Activated CD4-positive, CD25-positive, alpha-beta regulatory T cell treated with anti-CD3 and anti-CD28 coated beads, Interleukin-2, amount 50 U/mL, for 16 hours (primary cell): ENCODE results near the gene TJP3.

ENCODE experiments used
- DNase-seq: peaks from one replicate; pipeline ENCODE4 v3.0.0-alpha.2; 2020; ENCODE audit warnings: low read depth, low spot score

Gene TJP3

DNA sequence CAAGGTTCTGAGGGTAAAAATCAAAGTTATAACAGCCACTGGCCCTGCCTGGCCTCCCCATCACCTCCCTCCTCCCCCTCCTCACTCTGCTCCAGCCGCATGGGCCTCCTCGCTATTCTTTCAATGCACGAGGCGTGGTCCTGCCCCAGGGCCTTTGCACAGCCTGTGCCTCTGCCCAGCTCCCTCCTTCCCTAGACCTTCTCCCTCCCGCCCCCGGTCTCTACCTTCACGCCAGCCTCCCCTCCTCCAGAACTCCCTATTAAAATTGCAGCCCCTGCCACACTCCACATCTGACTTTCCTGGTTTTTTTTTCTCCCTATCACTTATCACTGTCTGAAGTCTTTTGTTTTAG is 60.5 kb downstream of the TJP3 start:
- DNase-seq, result no peak

DNA sequence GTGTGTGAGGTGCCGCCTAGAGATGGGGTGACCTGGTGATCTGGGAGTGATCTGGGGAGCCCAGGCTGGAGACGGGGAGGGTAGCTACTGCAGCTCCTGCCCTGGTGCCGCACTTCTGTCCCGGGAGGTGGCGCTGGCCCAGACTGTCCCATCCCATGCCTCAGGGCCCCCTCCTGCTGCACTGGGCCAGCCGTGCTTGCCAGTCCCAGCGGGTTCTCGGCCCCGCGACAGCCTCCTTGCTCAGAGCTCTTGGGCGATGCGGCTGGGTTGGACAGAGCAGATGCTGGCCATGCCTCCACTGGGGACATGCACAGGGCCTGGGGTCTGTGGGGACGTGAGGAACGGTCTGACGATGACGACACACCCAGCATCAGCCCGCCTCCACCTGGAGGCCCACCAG is 61.3 kb downstream of the TJP3 start:
- DNase-seq, result no peak

DNA sequence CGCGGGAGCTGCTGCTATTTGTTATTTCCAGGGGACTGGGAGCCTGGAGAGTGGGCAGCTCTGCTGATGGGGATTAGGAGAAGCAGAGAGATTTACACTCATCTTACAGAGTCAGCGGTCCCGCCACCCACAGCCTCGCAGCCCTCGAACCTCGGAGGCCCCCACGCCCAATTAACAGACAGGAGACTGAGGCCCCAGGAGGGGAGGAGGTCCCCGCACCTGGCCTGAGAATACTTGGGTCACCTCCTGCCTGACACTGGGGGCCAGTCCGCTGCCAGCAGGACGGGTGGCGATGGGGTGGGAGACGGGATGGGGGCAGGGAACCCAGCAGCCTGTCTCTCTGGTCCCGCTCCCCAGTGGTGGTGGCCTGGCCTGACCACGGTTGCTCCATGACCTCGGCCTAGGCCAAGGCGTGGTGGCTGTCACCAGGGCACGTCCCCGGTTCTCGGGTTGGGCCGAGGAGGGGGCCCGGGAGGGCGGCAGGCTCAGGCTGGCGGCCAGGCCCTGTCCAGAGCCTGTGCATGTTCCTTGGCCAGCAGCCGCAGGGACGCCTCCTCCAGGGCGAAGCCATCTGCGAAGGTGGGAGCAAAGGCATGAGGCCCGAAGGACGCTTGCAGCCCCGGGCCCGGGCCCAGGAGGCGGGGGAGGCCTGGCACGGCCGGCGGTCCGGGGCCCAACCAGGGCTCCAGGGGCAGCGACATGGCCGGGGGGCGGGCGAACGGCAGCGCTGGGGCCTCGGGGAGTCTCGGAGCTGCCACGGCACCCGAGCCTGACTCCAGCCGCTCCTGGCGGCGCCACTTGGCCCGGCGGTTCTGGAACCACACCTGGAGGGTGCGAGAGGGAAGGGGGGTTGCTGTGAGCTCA is 62.2 kb downstream of the TJP3 start:
- DNase-seq, result no peak

DNA sequence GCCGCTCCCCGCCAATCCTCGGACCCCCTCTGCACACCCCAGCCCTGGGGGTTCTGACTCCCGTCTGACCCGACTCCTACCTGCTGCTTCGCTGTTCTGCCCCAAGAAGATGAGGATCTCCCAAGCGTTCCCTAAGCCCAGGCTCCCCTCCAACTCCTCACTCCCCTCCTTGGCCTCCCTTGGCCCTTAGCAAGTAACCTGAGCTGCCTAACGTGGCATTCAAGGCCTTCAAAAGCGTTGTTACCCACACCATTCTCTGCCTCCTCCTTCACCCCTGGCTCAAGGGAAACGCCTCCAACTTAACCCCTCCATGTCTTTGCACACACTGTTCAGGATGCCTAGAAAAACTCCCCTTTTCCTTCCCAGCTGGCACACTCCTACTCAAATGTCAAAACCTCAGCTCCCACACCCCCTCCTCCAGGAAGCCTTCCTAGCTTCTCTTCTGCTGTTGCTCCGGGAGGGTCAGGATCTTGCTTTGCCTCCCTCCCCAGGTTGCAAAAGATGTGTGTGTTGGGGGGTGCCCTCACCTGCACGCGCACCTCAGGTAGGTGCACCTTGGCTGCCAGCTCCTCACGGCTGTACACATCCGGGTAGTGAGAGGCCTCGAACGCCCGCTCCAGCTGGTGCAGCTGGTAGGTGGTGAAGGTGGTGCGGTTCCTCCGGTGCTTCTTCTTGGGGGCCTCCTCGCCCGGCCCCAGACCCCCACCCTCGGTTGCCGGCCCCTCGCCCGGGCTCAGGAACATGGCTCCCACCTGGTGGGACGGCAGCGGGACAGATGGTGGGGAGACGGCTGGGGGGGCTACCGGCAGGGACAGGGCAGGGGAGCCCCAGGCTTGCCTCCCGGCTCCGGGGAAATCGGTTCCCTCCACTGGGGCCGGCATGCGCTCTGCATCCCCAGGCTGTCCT is 63.1 kb downstream of the TJP3 start:
- no peak for DNase-seq

DNA sequence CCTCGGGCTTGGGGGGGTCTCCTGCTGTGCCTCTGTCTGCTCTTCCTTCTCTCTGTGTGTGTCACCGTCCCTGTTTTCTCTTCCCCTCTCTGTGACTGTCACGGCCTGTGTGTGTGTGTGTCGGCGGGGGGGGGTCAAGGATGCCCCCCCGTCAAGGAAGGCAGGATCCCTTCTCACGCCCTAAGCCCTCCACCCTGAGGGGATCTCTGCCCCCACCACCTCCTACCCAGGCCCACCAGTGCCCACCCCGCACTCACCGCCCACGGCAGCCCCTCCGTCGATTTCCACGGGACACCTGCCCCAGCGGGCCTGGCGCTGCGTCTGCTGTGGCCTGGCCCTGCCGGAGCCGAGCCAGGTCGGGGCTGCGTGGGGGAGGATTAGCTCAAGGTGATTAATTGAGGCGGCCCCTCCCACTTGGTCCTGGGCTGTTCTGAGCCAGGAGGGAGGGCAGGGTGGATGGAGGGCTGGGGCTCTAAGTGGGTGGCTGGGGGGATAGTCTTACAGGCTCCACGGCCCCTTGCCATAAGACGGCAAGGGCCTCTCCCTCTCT is 63.8 kb downstream of the TJP3 start, which contains the start of gene RAX2:
Gene RAX2 (minus strand): TSS at position 323 of the 550 bp plus-strand sequence. CDS start 486 bp downstream, outside the sequence.
- no peak for DNase-seq

DNA sequence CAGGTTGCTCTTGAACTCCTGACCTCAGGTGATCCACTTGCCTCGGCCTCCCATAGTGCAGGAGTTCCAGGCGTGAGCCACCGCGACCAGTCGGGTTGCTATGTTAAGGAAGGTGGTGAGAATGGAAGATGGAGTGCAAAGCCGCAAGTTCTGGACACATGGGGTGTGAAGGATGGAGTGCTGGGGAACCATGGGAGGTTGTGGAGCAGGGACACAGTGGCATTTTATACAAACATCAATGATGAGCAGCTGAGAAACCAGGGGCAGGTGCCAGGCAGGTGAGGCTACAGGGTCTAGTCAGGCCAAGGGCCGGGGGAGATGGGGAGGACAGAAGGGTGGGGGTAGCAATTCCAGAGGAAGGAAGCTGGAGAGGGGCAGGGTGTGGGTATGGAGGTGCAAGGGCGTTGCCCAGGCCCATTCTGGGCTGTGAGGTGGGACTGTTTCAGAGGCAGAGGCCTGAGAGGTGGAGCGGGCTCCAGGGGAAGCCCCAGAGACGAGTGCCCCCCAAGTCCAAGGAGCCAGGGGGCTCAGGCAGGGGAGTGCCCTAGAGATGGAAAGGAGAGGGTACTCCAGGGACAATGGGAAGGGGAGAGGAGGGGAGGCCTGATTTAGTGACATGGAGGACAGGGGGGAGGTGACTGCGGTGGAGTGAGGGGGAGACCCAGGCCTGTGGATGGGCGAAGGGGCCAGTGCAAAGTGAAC is 65.8 kb downstream of the TJP3 start:
- DNase-seq, result no peak

DNA sequence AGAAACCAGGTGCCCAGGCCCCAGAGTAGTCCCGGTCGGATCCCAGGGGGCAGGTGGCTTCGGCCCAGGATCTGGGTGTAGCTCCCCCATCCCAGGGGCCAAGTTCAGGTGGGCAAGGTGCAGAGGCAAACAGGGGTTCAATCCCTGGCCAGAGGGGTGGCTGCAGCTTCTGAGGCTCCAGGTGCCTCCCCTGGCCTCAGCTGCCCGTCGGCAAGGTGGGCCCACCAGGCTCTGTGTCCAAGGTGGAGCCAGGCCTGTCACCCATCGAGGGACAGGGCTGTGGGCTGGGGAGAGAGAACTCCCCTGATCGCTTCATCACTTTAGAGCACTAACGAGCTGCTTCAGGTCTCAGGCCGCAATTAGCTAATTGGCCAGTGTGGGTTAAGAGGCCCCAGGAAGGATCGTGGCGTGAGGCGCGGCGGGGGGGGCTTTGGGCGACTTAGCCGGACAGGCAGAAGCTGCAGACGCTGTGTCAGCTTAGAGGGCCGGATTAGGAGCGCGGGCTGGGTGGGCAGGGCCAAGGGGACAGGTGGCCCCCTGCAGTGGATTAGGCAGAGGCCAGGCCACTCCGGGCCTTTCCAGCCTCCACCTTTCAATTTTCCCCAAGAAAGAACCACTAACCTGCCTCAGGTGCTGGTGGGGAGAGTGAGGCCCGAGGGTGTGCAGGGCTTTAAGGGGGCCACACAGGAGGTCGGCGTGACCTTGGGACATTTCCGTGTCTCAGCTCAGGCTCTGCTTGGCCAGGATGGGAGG is 66.6 kb downstream of the TJP3 start:
- no peak for DNase-seq

DNA sequence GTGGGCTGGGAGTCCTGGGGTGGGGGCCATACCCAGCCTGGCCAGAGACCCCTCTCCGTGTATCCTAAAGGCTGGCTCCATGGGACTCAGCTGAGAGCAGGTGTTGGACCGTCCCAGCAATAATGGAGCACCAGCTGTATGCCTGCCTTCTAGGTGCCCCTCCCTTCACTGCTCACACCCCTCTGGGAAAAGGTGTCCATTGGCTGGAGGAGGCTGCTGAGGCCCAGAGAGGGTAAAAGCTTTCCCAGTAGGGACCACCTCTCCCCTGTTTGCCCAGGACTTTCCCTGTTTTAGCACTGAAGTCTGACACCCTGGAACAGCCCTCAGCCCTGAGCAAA is 67.2 kb downstream of the TJP3 start:
- no peak for DNase-seq

DNA sequence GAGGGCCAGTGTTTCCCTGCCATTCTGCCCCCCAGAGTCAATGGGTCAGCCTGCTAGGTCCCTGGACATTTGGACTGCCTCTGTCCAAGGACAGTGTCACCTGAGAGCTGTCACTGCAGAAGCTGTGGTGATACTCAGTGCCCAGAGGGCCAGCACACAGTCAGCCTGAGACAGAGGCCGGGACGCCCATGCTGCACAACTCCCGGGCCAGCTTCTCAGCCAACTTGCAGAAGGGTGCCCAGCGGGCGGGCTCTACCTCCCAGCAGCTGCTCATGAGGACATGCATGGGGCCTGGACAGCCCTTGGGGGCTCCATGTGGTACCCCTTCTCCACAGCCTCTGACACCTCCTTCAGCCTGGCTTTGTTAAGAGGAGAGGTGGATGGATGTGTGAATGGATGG is 67.6 kb downstream of the TJP3 start:
- no peak for DNase-seq

DNA sequence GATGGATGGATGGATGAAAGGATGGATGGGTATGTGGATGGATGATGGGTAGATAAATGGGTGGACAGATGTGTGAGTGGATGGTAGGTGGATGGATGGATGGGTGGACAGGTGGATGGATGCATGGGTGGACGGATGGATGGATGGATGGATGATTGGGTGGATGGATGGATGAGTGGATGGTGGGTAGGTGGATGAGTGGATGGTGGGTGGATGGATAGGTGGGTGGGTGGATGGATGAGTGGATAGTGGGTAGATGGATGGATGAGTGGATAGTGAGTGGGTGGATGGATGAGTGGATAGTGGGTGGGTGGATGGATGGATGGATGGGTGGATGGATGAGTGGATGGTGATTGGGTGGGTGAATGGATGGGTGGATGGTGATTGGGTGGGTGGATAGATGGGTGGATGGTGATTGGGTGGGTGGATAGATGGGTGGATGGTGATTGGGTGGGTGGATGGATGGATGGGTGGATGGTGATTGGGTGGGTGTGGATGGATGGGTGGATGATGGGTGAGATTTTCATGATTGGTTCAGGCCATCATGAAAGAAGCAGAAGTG is 68.4 kb downstream of the TJP3 start:
- no peak for DNase-seq

DNA sequence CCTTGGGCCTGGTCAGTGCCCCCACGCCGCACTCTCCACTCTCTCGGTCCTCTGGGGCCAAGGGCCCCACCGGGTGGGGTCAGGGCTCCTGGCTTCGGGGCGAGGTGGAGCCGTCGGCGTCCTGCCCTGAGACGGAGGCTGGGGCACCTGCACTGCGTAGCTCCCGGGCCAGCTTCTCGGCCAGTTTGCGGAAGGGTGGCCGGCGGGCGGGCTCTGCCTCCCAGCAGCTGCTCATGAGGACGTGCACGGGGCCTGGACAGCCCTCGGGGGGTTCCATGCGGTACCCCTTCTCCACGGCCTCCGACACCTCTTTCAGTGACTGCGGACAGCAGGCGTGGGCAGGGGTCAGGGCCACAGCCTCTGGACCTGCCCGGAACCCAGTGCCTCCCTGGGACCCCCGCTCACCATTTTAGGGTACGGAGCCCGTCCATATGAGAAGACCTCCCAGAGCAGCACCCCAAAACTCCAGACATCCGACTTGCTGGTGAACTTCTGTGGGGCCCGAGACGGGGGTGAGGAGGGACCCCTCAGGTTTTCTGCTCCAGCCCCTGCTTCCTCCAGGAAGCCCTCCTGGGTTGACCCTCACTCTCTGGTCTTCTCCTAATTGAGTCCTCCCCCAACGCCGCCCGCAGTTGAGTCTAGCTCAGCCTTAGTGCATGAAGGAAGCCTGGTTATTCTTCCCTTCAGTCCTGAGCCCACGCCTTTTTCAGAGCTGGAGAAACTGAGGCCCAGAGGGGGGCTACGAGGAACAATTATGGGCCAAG is 70.1 kb downstream of the TJP3 start:
- no peak for DNase-seq

DNA sequence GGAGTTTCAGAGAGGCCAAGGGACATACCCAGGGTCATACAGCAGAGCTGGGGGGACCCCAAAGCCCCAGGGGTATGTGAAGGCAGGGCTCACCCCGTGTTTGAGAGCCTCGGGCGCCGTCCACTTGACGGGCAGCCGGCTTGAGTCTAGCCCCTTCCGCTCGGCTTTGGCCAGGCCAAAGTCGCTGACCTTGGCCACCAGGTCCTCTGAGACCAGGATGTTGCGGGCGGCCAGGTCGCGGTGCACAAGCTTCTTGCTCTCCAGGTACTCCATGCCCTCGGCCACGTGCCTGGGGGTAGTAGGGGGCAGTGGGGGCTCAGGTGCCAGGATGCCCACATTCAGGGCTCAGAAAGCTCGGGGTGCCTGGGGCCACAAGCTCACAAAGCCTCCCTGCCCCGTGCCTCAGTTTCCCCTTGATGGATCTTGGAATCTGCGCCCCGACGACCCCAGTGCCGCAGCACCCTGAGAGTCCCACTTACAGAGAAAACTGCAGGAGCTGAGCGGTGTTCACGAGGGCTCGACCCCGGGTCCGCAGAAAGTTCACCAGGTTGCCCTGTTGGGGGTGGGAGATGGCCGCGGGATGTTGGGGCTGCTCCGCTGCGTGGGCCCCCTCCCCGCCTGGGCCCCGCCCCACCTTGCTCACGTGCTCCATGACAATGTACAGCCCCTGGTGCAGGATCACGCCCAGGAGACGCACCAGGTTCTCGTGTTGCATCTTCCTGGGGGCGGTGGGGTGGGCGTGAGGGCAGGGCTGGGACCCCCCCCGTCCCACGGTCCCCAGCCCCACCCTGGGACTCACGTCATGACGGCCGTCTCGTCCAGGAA is 70.9 kb downstream of the TJP3 start:
- no peak for DNase-seq

DNA sequence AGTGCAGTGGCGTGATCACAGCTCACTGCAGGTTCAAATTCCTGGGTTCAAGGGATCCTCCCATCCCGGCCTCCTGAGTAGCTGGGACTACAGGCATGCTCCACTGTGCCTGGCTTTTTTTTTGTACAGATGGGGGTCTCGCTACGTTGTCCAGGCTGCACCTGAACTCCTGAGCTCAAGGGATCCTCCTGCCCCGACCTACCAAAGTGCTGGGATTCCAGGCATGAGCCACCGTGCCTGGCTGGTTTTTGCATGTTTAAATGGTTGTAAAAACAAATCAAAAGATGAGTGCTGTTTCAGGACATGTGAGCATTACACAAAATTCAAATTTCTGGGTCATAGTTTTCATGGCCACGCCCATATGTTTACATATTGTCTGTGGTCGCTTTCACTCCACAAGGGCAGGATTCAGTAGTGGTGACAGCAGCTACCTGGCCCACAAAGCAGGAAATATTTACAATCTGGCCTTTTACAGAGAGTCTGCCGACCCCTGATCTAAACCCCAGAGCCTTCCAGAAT is 72.7 kb downstream of the TJP3 start:
- DNase-seq, result no peak

DNA sequence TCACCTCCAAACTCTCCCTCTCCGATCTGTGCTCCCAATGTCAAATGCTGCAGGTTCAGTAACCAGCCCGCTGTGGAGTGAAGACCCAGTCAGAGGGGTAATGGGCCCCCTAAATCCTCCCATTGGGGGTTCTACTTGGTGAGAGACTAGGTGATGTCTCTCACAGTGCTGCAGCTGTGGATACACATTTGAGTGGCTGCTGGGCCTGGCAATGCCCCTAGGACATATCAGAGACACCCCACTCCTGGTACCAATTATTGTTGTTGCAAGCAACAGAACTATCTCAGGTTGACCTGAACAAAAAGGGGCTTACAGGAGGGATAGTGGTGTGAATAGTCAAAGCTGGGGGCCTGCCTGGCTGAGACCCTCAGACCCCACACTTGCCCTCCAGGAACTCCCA is 73.4 kb downstream of the TJP3 start:
- DNase-seq, result no peak

DNA sequence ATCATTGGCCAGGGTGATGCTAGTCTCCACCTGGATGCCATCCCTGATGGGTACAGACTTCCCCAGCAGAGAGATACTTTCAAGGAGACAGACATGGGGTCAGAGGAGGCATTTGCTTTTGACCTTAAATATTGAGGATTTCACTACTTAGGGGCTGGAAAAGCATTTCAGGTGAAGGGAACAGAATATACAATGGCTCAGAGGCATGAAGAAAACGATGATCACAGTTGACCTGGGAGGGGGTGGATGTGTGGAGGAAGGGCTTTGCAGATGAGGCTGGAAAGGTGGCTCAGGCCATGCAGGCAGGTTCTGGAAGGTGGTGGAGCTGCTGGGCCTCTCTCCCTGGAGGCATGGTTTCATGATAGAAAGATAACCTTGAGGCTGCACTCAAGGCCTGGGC is 74.1 kb downstream of the TJP3 start:
- DNase-seq, result no peak

DNA sequence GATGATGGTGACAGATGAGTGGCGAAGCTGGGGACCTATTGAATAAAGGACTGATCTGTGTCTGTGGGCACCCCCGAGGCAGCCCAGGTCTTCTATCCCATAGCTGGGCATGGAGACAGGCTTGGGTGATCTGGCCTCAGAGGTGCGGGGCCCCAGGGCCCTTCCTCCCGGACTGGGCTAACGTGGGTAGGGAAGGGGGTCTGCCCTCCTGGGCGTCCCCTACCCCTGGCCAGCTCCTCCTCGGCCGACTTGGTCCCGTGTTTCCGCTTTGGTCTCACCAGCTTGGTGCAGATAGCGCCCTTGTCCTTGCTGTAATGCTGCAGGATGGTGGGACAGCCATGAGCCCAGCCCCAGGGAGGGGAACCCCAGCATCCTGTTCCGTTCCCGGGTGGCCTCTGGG is 74.7 kb downstream of the TJP3 start:
- no peak for DNase-seq

DNA sequence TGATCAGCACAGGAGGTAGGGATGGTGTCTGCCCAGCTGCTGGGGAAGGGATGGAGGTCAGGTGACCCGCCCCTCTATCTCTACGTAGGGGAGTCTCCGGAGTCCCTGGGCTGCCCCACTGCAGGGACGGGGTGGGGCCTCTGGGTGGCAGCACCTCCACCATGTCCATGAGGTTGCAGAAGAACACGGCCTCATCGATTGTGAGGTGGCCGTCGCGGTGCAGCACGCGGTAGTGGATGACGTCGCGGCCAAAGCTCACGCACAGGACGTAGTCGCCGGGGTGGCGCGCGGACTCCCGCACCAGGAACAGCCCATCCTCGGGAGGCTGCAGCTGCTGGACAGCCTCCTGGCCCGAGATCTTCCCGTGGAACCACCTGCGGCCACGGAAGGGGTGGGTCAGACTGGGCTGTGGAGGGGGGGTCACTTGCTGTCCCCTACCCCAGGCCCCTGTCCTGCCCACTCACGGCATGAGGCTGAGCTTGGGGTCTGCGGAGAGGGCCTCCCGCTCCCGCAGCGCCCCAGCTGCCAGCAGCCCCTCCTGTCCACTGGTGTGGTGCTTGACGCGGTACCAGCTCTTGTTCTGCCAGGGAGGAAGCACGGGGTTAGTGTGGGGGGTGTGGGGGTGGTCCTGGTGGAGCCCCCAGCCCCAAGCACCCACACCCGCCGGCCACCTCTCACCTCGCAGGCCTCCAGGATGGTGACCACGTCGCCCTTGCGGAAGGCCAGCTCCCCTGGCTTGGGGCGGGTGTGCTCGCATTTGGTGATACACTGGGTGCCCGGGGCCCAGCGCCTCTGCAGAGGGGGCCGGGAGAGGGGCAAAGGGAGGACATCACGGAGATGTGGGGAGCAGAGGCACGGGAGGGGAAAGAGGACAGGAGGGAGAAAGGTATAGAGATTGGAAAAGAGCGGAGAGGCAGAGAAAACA is 75.7 kb downstream of the TJP3 start:
- DNase-seq, result no peak
